C1 segment of cervical spinal cord (tissue), 14 donors: ENCODE measurements around the gene TSEN54.

ENCODE experiments used
- DNase-seq, 14 donors: peaks; one replicate each; lab custom pipeline; 2025; lab: John Stamatoyannopoulos, UW

TSEN54 gene

GRCh38 chr17:75563063-75563758, 46.9 kb downstream of the TSEN54 start:
- DNase-seq = no peak

DNA sequence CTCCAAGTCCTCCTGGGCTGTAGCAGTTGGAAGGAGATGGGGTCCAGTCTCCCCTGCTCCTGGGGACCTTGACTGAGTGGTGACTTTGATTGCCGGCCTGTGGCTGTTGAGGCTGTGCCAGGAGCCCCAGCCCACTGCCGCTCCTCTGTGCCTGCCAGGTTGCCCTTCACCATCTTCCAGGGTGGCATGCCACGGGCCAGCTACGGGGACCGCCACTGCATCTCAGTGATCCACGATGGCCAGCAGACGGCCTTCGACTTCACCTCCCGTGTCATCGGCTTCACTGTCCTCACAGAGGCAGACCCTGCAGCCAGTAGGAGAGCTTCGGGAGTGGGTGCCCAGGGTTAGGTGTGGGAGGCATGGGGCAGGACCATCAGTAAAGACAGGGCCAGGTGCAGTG, 47.9 kb downstream of the TSEN54 start:
- DNase-seq = no peak

DNA sequence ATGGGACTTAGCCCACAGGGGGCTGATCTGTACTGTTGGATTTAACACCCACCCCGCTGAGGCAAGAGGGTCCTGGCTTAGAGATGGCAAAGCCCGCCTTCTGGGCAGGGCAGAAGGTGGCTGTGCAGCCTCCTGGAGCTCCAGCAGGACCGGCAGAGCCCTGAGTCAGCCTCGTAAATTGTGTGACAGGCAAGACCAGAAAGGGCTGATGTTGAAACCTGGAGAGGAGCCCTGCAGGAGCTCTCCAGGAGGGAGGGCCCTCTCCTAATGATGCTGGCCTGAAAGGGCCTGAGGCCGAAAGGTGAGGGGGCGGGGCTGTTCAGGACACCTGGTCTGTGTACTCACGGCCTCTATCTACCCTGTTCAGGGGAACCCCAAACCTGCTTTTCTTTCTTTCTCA, 48.7 kb downstream of the TSEN54 start:
- DNase-seq = no peak

DNA sequence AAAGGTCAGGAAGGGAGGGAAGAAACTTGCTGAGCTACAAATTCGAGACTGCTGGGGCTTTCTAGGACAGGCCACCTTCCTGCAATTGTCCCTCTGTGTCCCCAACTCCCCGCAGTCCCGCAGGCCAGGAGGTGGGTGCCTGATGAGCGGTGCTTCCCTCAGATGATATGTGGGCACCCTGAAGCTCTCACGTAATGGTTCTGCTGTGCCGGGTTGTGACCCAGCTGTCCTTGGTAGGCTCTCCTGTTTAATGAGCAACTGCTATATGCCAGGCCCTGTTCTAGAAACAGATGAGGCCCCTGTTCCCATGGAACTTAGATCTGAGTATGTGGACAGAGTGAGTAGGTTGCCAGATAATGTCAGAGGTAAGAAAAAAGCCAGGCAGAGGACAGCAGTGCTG, 49.3 kb downstream of the TSEN54 start:
- DNase-seq = no peak

GRCh38 chr17:75566416-75566815, 50.1 kb downstream of the TSEN54 start:
- no peak for DNase-seq

GRCh38 chr17:75566834-75567233, 50.5 kb downstream of the TSEN54 start:
- DNase-seq = no peak

DNA sequence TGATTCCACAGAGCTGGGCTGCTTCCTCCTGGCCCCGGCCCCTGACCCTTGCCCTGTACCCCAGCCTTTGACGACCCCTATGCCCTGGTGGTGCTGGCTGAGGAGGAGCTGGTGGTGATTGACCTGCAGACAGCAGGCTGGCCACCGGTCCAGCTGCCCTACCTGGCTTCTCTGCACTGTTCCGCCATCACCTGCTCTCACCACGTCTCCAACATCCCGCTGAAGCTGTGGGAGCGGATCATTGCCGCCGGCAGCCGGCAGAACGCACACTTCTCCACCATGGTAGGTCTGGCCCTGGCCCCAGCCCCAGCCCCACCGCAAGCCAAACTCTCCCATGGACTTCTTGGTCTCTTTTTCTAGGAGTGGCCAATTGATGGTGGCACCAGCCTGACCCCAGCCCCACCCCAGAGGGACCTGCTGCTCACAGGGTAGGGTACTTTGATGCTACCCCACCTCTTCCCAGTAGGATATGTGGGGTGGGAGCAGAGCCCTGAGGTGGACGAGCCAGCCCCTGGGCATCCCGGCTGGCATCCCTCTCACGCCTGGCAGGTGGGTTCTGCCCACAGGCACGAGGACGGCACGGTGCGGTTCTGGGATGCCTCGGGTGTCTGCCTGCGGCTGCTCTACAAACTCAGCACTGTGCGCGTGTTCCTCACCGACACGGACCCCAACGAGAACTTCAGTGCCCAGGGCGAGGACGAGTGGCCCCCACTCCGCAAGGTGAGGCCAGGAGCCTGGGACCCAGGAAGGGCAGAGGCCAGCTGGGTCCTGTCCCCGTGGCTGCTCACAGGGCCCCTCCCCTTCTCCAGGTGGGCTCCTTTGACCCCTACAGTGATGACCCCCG, 52.3 kb downstream of the TSEN54 start:
- DNase-seq = no peak

GRCh38 chr17:75570034-75570676, 53.8 kb downstream of the TSEN54 start:
- DNase-seq = no peak

DNA sequence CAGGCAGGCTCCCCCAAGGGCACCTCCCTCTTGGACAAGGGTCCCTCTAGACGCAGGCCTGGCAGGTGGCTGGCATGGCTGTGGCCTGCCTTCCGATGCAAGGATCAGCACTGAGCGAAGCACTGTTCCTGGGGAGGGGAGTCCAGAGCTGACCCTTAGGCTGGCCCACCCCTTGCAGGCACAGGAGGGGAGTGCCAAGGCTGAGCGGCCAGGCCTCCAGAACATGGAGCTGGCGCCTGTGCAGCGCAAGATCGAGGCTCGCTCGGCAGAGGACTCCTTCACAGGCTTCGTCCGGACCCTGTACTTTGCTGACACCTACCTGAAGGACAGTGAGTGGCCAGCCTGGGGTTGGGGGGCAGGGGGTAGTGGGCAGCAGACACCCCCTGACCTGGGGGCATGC, 54.4 kb downstream of the TSEN54 start:
- DNase-seq = no peak

DNA sequence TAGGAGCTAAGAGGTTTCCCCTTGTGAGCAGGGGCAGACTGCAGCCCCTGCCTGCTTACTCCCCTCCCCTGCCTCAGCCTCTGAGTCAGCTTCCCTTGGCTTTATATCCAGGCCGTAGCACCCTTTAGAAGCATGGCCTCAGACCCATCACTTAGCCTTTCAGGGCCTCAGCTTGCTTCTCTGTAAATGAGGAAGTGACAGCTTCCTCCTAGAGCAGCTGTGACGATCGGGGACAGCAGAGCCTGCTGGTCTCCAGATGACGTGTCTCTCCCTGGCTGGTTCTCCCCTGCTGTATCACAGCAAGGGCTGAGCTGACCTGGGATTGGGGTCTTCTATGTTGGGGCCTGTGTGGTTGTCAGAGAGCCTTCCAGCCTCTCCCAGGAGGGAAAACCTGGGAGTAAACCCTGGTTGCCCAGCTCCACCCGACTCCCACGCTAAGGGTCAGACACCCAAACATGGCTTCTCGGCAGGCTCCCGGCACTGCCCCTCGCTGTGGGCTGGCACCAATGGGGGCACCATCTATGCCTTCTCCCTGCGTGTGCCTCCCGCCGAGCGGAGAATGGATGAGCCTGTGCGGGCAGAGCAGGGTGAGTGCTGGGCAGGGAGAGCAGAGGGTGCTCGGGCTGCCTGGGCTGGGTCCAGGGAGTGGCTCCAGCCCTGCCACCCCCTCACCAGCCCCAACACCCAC, 55.0 kb downstream of the TSEN54 start:
- DNase-seq = peak in 8 of 14 donors; percentile 14 to 49 (median 27)

DNA sequence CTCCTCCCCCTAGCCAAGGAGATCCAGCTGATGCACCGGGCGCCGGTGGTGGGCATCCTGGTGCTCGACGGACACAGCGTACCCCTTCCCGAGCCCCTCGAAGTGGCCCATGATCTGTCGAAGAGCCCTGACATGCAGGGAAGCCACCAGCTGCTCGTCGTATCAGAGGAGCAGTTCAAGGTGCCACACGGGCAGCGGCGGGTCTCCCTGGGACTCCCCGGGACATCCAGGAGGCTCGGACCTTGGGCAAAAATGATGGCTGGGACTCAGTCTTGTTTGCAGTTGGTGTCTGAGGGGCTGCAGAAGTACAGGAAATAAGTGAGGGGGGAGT, 55.5 kb downstream of the TSEN54 start:
- DNase-seq = no peak

GRCh38 chr17:75572713-75573539, 56.6 kb downstream of the TSEN54 start:
- no peak for DNase-seq

DNA sequence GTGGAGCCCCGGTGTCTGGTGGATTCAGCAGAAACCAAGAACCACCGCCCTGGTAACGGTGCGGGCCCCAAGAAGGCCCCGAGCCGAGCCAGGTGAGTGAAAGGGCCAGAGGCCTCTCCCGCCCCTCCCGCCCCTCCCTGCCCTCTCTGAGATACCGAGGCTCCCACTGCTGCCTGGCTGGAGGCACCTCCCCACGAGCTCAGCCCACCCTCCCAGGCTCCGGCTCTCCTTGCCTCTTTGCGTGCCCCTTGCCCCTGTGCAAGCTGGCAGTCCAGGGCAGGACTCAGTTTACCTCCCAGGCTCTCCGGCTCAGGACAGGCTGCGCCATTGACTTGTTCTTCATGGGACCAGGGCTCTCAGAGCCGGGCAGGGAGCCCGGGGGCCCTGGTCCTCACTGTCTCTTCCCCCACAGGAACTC, 57.2 kb downstream of the TSEN54 start:
- no peak for DNase-seq

- DNase-seq = no peak
Measured at GRCh38 chr17:75573994-75574393, 57.7 kb downstream of the TSEN54 start.
